Calu3 (cell line): ENCODE data around the gene HOXA11. TPM values are rescaled to one million over a fixed set of nuclear protein-coding genes. Genes with fewer than 3 reads are reported as not detected.

Experiments
- BruUV-seq: library from RNA; stranded (reverse); fragments of 400-500 nt; replicated peaks from 2 replicates; lab custom pipeline; 2021; lab: Mats Ljungman, UMichigan
- CTCF ChIA-PET: fragments of 300-600 bp; sonication (Branson Sonifier 250); formaldehyde crosslinking; loops from one replicate; lab custom pipeline; 2022; ENCODE audit warnings: antibody characterized with exemption; lab: Charles Lee
- DNase-seq: peaks from one replicate; pipeline ENCODE4 v3.0.0; 2022
- H3K27ac Mint-ChIP-seq: one replicate; pipeline ENCODE4 v1.8.0; 2022; ENCODE audit warnings: mixed read lengths; ENCODE audit not compliant: unreplicated experiment
- H3K27me3 Mint-ChIP-seq: one replicate; pipeline ENCODE4 v1.8.0; 2022; ENCODE audit warnings: mixed read lengths; ENCODE audit not compliant: unreplicated experiment
- H3K36me3 Mint-ChIP-seq: one replicate; pipeline ENCODE4 v1.8.0; 2022; ENCODE audit warnings: mild to moderate bottlenecking, moderate library complexity, mixed read lengths; ENCODE audit not compliant: insufficient read depth, unreplicated experiment
- H3K4me1 Mint-ChIP-seq: one replicate; pipeline ENCODE4 v1.8.0; 2022; ENCODE audit warnings: mild to moderate bottlenecking, low read depth, mixed read lengths; ENCODE audit not compliant: unreplicated experiment
- H3K4me3 Mint-ChIP-seq: one replicate; pipeline ENCODE4 v1.8.0; 2022; ENCODE audit warnings: mild to moderate bottlenecking, low read depth, moderate library complexity, mixed read lengths; ENCODE audit not compliant: unreplicated experiment
- H3K9me3 Mint-ChIP-seq: one replicate; pipeline ENCODE4 v1.8.0; 2022; ENCODE audit warnings: low read depth, mixed read lengths; ENCODE audit not compliant: unreplicated experiment
- CTCF ChIP-seq: fragments of 200-600 bp; IDR thresholded peaks from one replicate; pipeline ENCODE4 v1.8.0; 2022; ENCODE audit warnings: antibody characterized with exemption; ENCODE audit not compliant: unreplicated experiment
- intact Hi-C: fragments of 100-400 bp; cut with micrococcal nuclease; formaldehyde crosslinking; loops from one replicate; pipeline ENCODE4 v1.10.0; 2022; ENCODE audit not compliant: unreplicated experiment
- total RNA-seq: library from RNA; stranded (reverse); gene quantifications from 2 replicates; pipeline ENCODE4 v1.2.3, GENCODE V29; 2022

HOXA11 gene
- total RNA-seq, 1 experiment from 2014 or later: 0.54 TPM

- no TSS peak for BruUV-seq
- DNase-seq: no peak
- H3K27me3 Mint-ChIP-seq: no peaks in the 10 kb centered on the region
Observed at GRCh38 chr7:27170426-27171324, 14.4 kb downstream of the HOXA11 start.

GRCh38 chr7:27169658-27170425, 15.2 kb downstream of the HOXA11 start:
- Mint-ChIP-seq H3K9me3 (no peaks in the 10 kb centered on the region), H3K4me3 (peak overlapping the region; percentile 92), H3K36me3 (peaks cover 44% of the 10 kb centered on the region), H3K27me3 (no peaks in the 10 kb centered on the region), H3K27ac (peak overlapping the region; percentile 50), H3K4me1 (peaks cover 37% of the 10 kb centered on the region)
- intact Hi-C loops: no loop called here
- CTCF ChIA-PET: interaction anchor here (1.0 to 1.5 kb wide), 3 partner anchors 9 to 460 kb away, joined by 3 to 5 read pairs (median 3); no protein-coding TSS in a partner anchor
- no TSS peak for BruUV-seq
- peak; percentile 79 for DNase-seq
- no peak for TF ChIP-seq CTCF

More at GRCh38 chr7:27170426-27171324, 14.4 kb downstream of the HOXA11 start:
- CTCF ChIA-PET: interaction anchor here (1.0 to 1.1 kb wide), 2 partner anchors 10 to 461 kb away, joined by 3 read pairs; no protein-coding TSS in a partner anchor
- peaks cover 37% of the 10 kb centered on the region for H3K4me1 Mint-ChIP-seq
- intact Hi-C loops: no loop called here
- TF ChIP-seq CTCF: no peak
- no peak overlapping the region for H3K27ac Mint-ChIP-seq
- peaks cover 44% of the 10 kb centered on the region for H3K36me3 Mint-ChIP-seq
- no peaks in the 10 kb centered on the region for H3K9me3 Mint-ChIP-seq
- H3K4me3 Mint-ChIP-seq: peak overlapping the region; percentile 92

- Mint-ChIP-seq H3K4me1 (peaks cover 37% of the 10 kb centered on the region), H3K27ac (peak overlapping the region; percentile 6), H3K27me3 (no peaks in the 10 kb centered on the region), H3K36me3 (peaks cover 33% of the 10 kb centered on the region), H3K9me3 (no peaks in the 10 kb centered on the region), H3K4me3 (peak overlapping the region; percentile 92)
- intact Hi-C loops: no loop called here
- no peak for TF ChIP-seq CTCF
- CTCF ChIA-PET: interaction anchor here (1.0 to 1.5 kb wide), 2 partner anchors 11 to 18 kb away, joined by 5 to 6 read pairs; no protein-coding TSS in a partner anchor
- BruUV-seq: no TSS peak
- DNase-seq: no peak
Observed at GRCh38 chr7:27168265-27168947, 16.6 kb downstream of the HOXA11 start.

DNA sequence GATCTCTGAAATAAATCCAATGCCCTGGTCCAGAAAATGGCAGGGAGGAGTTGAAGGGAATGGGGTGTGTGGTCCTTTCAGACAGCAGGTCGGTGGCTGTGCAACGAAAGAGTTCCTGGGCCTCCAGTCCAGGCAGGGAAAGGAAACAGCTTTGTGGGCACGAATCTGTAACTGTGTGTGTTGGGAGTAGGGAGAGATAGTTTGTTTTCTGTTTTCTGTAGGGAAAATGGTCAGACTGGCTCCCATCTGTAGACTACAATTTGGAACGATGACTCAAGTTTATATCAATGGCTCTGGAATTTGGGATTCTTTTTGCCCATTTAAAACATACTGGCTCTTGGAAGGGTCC, 17.1 kb downstream of the HOXA11 start:
- Mint-ChIP-seq H3K4me3 (no peak overlapping the region), H3K36me3 (peaks cover 28% of the 10 kb centered on the region), H3K9me3 (no peaks in the 10 kb centered on the region), H3K27me3 (no peaks in the 10 kb centered on the region), H3K27ac (no peak overlapping the region), H3K4me1 (peaks cover 37% of the 10 kb centered on the region)
- CTCF ChIA-PET: no interaction called here
- intact Hi-C loops: no loop called here
- TF ChIP-seq CTCF: no peak
- BruUV-seq: no TSS peak
- no peak for DNase-seq
